Measurements from ENCODE around the gene TNFSF11. TPM values are rescaled to one million over a fixed set of nuclear protein-coding genes. Genes with fewer than 3 reads are reported as not detected.

TNFSF11 gene
- total and polyA plus RNA-seq, 2 donors (not counting 3 experiments of a cell fraction or from before 2014, with no cell fraction given), result not detected

DNA sequence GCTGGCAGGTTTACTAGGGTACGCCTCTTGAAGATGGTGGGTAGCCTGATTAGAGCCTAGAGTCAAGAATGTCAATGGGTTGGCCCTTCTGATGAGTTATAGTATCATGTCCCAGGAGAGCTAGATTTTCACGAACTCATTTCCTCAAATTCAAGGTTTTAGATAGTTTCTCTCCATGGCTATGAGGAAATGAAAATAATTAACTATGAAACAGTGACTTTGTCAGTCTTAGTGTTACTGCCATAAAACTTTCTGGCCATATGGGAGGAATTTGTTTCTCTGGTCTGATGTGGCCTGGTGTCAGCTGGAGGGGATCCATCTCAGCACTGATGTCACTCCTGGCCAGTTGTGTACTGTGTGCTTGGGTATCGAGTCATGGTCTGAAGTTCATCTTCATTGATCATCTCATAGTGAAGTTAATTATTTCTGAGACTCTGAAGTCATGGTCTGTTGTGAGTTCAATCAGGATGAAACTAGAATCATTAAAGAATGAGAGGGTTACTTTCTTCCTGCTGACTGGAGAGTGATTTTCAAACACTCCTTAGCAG, 49.4 kb upstream of the TNFSF11 start:
- no peak overlapping the region for H3K27ac ChIP-seq (ENCODE audit: insufficient read depth, low read depth, low read length)
- no peak for FAIRE-seq

More for the DNA sequence above, 49.4 kb upstream of the TNFSF11 start:
- Histone ChIP-seq H3K4me1 (ENCODE audit: control insufficient read depth, extremely low read depth, insufficient read depth, low read length) (no peaks in the 10 kb centered on the region), H3K9me3 (replicated peaks; ENCODE audit: control insufficient read depth, insufficient read depth, low read length) (no peaks in the 10 kb centered on the region), H3K79me2 (ENCODE audit: control insufficient read depth, insufficient read depth, low read length) (no peaks in the 10 kb centered on the region), H3K9ac (replicated peaks; ENCODE audit: extremely low read depth, insufficient read depth, low read length) (no peak overlapping the region), H2AFZ (ENCODE audit: low read depth, low read length) (no peak overlapping the region), H3K4me2 (ENCODE audit: insufficient read depth, low read length) (no peak overlapping the region), H3K36me3 (ENCODE audit: control insufficient read depth in 2 of 2, extremely low read depth in 1 of 2, insufficient read depth in 2 of 2, low read length in 2 of 2) (no peaks in the 10 kb centered on the region), H4K20me1 (replicated peaks; ENCODE audit: control insufficient read depth, extremely low read depth, insufficient read depth, low read length) (no peaks in the 10 kb centered on the region), H3K4me3 (replicated peaks in 1 of 3; ENCODE audit: insufficient read depth in 1 of 3, low read depth in 1 of 3, low read length in 3 of 3) (no peak overlapping the region), H3K27me3 (ENCODE audit: control insufficient read depth in 2 of 2, insufficient read depth in 2 of 2, low read length in 2 of 2) (peaks cover 6 to 8% of the 10 kb centered on the region in 2 experiments), H3K9me1 (replicated peaks; ENCODE audit: control insufficient read depth, extremely low read depth, insufficient read depth, low read length) (no peaks in the 10 kb centered on the region)
- ChIA-PET CTCF (no interaction called here), POLR2A (interaction anchor here (0.6 kb wide), 1 partner anchor 47 kb away, joined by 8 read pairs; no protein-coding TSS in a partner anchor)
- DNase-seq (ENCODE audit: low read depth, low spot score), result no peak
- BruUV-seq (replicated peaks), result no TSS peak
- TF ChIP-seq, protein P1, sequence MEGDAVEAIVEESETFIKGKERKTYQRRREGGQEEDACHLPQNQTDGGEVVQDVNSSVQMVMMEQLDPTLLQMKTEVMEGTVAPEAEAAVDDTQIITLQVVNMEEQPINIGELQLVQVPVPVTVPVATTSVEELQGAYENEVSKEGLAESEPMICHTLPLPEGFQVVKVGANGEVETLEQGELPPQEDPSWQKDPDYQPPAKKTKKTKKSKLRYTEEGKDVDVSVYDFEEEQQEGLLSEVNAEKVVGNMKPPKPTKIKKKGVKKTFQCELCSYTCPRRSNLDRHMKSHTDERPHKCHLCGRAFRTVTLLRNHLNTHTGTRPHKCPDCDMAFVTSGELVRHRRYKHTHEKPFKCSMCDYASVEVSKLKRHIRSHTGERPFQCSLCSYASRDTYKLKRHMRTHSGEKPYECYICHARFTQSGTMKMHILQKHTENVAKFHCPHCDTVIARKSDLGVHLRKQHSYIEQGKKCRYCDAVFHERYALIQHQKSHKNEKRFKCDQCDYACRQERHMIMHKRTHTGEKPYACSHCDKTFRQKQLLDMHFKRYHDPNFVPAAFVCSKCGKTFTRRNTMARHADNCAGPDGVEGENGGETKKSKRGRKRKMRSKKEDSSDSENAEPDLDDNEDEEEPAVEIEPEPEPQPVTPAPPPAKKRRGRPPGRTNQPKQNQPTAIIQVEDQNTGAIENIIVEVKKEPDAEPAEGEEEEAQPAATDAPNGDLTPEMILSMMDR (IDR thresholded peaks at IDR 0.05; ENCODE audit: extremely low read depth in 1 of 2, insufficient read depth in 1 of 2, low read depth in 1 of 2, low read length in 2 of 2), result no peak
- TF ChIP-seq MYC (IDR thresholded peaks at IDR 0.05; ENCODE audit: low read depth, low read length), result no peak
- TF ChIP-seq GATA2 (IDR thresholded peaks at IDR 0.05; ENCODE audit: insufficient read depth, insufficient read length, low read depth, low read length), result no peak
- TF ChIP-seq POLR2AphosphoS5 (IDR thresholded peaks at IDR 0.05; ENCODE audit: insufficient read depth, low read depth, low read length), result no peak
- no peak for TF ChIP-seq JUN (IDR thresholded peaks at IDR 0.05; ENCODE audit: borderline replicate concordance, insufficient read depth, insufficient read length, low read depth)
- no peak for TF ChIP-seq EZH2 (IDR thresholded peaks at IDR 0.05; ENCODE audit: borderline replicate concordance, low read depth, low read length, severe bottlenecking)
- TF ChIP-seq FOS (IDR thresholded peaks at IDR 0.05; ENCODE audit: borderline replicate concordance, insufficient read depth, low read length), result no peak
- TF ChIP-seq, protein P2, sequence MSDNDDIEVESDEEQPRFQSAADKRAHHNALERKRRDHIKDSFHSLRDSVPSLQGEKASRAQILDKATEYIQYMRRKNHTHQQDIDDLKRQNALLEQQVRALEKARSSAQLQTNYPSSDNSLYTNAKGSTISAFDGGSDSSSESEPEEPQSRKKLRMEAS (IDR thresholded peaks at IDR 0.05; ENCODE audit: insufficient read depth, insufficient read length), result no peak
- no peak for TF ChIP-seq POLR2A (IDR thresholded peaks at IDR 0.05; ENCODE audit: low read depth, low read length)
- dilution Hi-C loops (cut with MboI; ENCODE audit: extremely low pct_ligation_motif_present, low sequenced_read_pairs), result no loop called here
- intact Hi-C loops (cut with micrococcal nuclease), result no loop called here
